GM18505 (cell line): ENCODE data around the gene IDH3G.

Experiments used
- ATAC-seq: cut with Tn5 transposase; IDR thresholded peaks from one replicate; pipeline ENCODE4 v1.9.1; 2021; ENCODE audit not compliant: unreplicated experiment
- POLR2A ChIP-seq: IDR thresholded peaks from 4 replicates; pipeline ENCODE4 v1.6.1; 2011; ENCODE audit warnings: borderline replicate concordance; ENCODE audit not compliant: insufficient read depth, insufficient read length; ENCODE audit errors: extremely low read depth

IDH3G gene

DNA sequence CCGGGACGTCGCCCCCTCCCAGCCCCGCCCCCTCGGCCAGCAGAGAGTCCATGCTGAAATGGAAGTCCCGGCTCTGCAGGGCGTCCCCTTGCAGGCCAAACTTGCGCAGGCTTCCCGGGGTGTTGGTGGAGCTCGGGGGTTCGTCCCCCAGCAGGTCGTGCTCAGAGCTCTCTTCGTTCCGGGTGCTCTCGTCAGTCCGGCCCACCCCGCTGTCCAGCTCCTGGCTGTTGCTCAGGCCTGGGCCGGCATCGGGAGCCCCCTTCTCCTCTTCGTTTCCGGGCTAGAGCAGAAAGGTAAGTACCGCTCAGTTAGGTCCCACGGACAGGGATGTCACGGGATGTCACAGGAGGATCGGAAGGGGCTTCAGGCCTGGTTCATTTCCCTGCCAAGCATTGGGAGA, 10.4 kb upstream of the IDH3G start:
- ATAC-seq = no peak
- no peak for TF ChIP-seq POLR2A

DNA sequence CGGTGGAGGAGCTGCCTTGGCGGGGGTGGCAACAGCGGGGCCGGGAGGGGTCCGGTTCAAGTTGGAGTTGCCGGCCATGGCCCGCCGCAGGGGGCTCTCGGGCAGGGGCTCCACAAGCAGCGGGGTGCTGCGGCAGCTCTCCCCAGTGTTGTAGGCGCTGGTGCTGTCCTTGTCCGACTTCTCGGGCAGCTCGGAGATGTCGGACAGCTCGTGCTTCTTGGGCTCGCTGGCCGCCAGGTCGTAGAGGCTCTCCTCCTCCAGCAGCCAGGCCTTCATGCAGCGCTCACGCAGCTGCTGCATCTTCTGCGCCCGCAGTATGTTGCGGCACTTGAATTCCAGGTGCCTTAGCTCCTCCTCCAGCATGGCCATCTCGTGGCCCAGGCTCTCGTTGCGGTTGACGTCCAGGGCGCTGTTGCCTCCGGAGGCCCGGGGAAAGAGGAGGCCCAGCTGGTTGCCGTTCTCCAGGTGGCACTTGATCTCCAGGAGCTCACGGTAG, 10.0 kb upstream of the IDH3G start:
- ATAC-seq = no peak
- TF ChIP-seq POLR2A = no peak

- no peak for TF ChIP-seq POLR2A
- no peak for ATAC-seq
Observed at GRCh38 chrX:153803211-153804099, 9.3 kb upstream of the IDH3G start.

DNA sequence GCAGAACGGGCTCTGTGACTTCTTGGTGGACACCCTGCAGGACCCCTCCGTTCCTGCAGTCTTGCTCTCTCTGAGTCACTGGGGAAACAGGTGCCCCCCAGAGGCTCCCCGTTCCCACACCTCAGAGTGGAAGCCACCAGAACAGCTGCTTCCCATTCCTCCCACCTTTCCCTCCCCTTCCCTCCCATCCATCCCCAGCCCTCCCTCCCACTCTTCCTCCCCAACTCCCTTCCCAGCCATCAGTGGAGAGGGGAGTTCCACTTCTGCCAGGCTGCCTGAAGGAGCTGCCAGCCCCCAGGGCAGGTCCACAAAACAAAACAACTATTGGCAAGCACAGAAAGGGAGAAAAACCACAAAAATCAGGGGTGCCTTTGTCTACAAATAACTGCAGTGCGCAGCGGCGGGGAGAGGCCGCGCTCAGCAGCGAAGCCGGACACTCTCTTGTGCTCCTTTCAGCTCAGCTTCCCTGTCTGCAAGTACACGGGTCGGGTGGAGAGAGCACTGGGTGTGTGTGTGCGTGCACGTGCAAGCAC, 8.4 kb upstream of the IDH3G start:
- no peak for TF ChIP-seq POLR2A

DNA sequence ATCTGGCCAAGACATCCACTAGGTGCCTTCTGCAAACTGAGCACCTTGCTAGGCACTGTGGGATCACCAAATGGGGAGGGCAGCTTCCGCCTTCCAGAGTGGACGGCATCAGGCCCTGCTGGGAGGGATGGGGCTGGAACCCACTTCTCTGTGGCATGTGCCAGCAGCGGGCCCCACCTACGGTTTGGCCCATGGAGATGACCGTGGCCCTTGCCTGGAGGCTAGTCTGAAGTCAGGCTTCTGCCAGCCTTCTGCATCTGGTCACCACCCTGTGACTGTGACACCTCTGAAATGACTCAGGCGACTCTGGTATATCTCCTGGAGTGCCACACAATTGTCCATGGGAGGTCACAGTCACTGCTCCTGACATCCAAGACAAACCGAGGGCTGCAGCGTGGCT, 7.5 kb upstream of the IDH3G start:
- no peak for TF ChIP-seq POLR2A
- no peak for ATAC-seq

More for the DNA sequence above, 8.4 kb upstream of the IDH3G start:
- no peak for ATAC-seq

DNA sequence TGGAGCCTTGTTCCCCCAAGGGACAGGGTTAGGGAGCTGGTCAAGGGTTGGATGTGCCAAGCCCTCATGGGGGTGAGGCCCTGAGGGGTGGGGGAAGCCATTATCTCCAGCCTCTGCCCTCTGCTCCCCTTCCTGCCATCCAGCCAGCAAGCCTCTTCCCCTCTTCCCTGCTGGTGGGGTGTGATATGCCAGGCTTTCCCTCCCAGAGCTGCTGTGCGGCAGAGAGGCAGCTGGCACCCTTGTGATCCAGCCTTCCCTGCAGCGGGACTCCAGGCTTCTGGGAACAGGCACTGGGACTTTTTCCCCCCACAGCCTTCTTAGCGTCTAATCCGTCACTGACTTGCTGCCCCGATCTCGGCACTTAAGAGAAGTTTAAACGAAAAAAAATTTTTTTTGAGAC, 6.6 kb upstream of the IDH3G start:
- TF ChIP-seq POLR2A = no peak
- no peak for ATAC-seq

DNA sequence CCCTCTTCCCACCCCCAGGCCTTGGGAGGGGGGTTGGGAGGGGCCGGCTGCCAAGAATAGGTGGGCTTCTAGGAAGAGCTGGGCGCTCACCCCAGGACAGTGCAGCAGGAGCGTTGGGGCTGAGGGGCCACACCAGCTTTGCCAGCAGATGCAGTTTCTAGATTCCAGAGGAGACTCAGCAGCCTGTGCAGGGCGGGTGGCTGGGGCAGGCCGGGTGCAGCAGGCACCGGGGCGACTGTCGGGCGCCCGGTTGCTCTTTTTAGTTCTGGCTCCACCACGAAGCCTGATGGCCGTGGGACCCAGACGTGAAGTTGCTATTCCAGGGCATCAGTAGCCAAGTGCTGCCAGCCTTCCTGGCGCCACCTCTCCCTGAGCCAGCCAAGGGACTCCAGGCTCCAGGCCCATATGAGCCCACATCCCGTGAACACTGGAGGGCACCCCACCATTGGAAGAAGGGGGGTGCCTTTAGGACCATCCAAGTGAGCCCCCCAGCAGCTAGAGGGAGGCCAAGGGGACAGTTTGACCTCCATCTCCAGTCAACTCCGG, 6.1 kb upstream of the IDH3G start:
- ATAC-seq = no peak
- TF ChIP-seq POLR2A = no peak

GRCh38 chrX:153799326-153799725, 5.2 kb upstream of the IDH3G start:
- TF ChIP-seq POLR2A = no peak
- ATAC-seq = no peak

DNA sequence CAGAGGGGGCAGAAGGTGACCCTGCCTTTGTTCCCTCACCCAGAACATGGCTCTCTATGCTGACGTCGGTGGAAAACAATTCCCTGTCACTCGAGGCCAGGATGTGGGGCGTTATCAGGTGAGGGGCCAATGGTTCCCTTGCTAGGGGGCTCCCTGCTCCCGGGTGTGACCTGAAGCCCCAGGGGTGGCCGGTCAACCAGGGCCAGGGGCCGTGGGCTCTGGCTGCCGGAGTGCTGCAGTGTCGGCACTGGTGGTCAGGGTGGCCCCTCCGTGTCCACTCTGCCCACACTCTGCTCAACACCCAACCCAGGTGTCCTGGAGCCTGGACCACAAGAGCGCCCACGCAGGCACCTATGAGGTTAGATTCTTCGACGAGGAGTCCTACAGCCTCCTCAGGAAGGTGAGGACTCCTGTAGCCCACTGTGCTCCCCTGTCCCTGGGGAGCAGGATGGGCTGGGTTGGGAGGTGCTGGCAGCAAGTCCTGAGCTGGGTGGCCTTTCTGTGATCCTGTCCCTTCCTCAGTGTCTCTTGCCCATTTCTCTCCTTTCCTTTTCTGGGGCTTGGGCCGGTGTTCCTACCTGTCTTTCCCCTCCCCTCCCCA, 3.3 kb upstream of the IDH3G start:
- no peak for TF ChIP-seq POLR2A
- ATAC-seq = no peak

- no peak for TF ChIP-seq POLR2A
- ATAC-seq = peak; percentile 1
Observed at GRCh38 chrX:153794897-153795816, 982 bp upstream of the IDH3G start.

GRCh38 chrX:153793291-153793690, 884 bp downstream of the IDH3G start:
- no peak for TF ChIP-seq POLR2A
- no peak for ATAC-seq

DNA sequence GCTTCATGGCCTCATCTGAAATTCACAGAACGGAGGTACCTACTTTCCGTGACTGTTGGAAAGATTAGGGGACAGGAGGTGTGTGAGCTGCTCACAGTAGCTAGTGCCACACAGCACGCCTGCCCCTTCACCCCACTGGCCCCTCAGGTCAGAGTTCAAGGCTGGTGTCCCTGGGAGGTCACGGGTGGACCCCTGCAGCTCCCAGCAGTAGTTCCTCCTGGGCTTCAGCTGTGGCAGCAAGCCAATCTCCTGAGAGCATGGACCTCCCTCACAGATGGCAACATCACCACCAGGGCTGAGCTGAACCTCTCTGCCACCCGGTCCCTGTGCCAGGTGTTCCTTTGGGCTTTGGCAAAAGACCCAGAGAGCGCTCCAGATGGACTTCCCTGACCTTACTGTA, 1.8 kb downstream of the IDH3G start:
- ATAC-seq = no peak
- TF ChIP-seq POLR2A = no peak
